ENCODE data around the gene ARHGAP23.

The ARHGAP23 gene

DNA sequence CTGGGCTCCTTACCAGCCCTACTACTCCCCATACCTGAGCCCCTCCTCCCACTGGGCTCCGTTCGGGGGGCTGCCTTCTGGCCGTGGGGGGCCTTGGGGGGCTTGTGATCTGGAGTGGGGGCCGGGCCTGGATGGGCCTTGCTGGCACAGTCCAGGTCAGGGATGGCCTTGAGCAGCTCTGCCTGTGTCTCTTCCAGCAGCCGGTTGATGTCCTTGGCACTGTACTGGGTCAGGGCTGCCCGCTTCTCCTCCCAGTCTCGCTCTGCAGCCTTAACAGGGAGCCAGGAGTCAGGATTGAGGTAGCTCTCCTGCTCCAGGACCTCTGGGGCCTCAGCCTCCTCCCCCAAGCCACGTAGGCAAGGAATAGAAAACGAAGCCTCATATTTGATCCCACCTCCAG, 122.9 kb downstream of the ARHGAP23 start:
- no peak for TF ChIP-seq FOXP2 (optimal IDR thresholded peaks at IDR 0.05; ENCODE audit: borderline replicate concordance, extremely low read depth, extremely low read length, insufficient read depth)
- TF ChIP-seq, protein P1, sequence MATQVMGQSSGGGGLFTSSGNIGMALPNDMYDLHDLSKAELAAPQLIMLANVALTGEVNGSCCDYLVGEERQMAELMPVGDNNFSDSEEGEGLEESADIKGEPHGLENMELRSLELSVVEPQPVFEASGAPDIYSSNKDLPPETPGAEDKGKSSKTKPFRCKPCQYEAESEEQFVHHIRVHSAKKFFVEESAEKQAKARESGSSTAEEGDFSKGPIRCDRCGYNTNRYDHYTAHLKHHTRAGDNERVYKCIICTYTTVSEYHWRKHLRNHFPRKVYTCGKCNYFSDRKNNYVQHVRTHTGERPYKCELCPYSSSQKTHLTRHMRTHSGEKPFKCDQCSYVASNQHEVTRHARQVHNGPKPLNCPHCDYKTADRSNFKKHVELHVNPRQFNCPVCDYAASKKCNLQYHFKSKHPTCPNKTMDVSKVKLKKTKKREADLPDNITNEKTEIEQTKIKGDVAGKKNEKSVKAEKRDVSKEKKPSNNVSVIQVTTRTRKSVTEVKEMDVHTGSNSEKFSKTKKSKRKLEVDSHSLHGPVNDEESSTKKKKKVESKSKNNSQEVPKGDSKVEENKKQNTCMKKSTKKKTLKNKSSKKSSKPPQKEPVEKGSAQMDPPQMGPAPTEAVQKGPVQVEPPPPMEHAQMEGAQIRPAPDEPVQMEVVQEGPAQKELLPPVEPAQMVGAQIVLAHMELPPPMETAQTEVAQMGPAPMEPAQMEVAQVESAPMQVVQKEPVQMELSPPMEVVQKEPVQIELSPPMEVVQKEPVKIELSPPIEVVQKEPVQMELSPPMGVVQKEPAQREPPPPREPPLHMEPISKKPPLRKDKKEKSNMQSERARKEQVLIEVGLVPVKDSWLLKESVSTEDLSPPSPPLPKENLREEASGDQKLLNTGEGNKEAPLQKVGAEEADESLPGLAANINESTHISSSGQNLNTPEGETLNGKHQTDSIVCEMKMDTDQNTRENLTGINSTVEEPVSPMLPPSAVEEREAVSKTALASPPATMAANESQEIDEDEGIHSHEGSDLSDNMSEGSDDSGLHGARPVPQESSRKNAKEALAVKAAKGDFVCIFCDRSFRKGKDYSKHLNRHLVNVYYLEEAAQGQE (IDR thresholded peaks at IDR 0.05; ENCODE audit: insufficient read depth in 1 of 2, low read depth in 2 of 2, low read length in 2 of 2) = no peak
- TF ChIP-seq POLR2AphosphoS5 (IDR thresholded peaks at IDR 0.05; ENCODE audit: low read depth, low read length) = no peak
- TF ChIP-seq TAF1 (IDR thresholded peaks at IDR 0.05; ENCODE audit: borderline replicate concordance, insufficient read depth, low read length) = no peak
- TF ChIP-seq SIN3A (IDR thresholded peaks at IDR 0.05; ENCODE audit: borderline replicate concordance, insufficient read depth, low read length) = no peak

DNA sequence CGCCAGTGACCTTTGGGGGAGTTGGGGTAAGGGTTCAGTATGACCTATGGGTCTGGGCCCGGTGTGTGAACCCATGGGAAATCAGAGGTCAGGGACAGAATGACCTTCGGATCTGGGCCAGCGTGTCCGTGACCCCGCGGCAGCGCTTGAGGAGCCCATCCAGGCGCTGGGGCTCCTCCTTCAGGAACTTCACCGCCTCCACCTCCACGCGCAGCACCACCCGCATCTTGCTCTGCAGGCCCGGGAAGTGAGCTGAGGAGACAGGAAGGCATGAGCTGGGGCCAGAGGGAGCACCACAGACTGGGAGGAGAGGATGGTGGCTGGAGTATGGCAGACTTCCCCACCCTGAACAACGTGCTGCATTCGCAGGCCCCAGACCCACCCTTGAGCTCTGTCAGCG, 124.1 kb downstream of the ARHGAP23 start:
- TF ChIP-seq FOXP2 (optimal IDR thresholded peaks at IDR 0.05; ENCODE audit: borderline replicate concordance, extremely low read depth, extremely low read length, insufficient read depth) (no peak), SIN3A (IDR thresholded peaks at IDR 0.05; ENCODE audit: borderline replicate concordance, insufficient read depth, low read length) (no peak), POLR2AphosphoS5 (IDR thresholded peaks at IDR 0.05; ENCODE audit: low read depth, low read length) (no peak), TAF1 (IDR thresholded peaks at IDR 0.05; ENCODE audit: borderline replicate concordance, insufficient read depth, low read length) (no peak)
- TF ChIP-seq, protein P1 (IDR thresholded peaks at IDR 0.05; ENCODE audit: insufficient read depth in 1 of 2, low read depth in 2 of 2, low read length in 2 of 2) = no peak

DNA sequence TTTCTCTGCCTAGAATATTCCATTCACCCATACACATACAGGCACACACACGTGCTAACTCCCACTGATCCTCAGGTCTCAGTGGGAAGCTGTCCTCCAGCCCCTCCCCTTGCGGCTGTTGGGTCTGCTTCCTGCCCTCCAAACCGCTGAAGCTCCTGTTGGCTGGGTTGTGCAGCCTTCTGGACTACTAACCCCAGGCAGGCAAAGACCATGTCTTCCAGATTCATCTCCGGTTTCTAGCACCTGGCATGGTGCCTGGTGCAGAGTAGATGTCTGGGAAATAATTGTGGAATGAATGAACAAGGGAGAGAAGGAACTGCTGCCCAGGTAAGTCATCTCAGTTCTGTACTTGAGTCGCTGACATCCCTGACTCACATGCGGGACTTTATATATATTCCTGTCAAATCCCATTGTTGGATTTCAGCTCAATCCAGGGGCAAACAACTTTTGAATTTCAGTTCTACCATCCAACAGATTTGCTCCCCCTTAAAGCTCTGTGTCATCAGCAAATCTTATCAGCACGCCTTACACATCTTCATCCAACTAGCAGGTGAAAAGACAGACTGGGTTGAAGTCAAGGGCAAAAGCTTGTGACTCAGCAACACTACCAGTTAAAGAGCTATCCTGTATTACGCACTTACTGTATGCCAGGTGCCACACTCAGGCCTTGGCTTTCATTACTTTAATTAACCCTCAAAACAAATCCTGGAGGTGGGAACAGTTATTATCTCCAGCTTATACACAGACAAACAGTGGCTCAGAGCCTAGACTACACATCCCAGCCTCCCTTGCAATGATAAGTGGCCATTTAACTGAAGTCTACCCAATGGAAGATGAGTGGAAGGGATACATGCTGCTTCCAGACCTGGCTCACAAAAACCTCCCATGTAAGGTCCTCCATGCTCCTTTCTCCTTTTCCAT, 126.4 kb downstream of the ARHGAP23 start:
- TF ChIP-seq, protein P1 (IDR thresholded peaks at IDR 0.05; ENCODE audit: insufficient read depth in 1 of 2, low read depth in 2 of 2, low read length in 2 of 2) = 0 out of 4 replicates have a peak, but pooled peaks of 1 of the 2 experiments have one; percentile 20
- TF ChIP-seq POLR2AphosphoS5 (IDR thresholded peaks at IDR 0.05; ENCODE audit: low read depth, low read length) (no peak), TAF1 (IDR thresholded peaks at IDR 0.05; ENCODE audit: borderline replicate concordance, insufficient read depth, low read length) (no peak)

DNA sequence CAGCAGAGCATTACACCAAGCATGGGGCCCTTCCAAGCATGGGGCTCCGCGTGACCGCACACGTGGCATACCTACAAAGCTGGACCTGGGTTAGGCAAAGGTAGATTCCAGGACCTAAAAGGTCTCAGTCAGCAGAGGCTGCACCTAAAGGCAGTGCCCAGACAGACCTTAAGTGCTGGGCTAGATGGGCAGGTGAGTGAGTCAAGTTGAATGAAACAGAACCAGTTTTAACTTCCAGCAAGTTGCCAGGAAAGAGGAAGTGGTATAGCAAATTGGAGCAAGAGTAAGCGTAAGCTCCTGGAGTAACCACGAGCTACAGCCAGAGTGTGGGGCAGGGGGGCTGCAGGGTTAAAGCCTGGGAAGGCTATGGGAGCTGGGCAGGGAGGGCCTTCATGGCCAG, 128.0 kb downstream of the ARHGAP23 start:
- TF ChIP-seq POLR2AphosphoS5 (IDR thresholded peaks at IDR 0.05; ENCODE audit: low read depth, low read length) (no peak), SIN3A (IDR thresholded peaks at IDR 0.05; ENCODE audit: borderline replicate concordance, insufficient read depth, low read length) (no peak), FOXP2 (optimal IDR thresholded peaks at IDR 0.05; ENCODE audit: borderline replicate concordance, extremely low read depth, extremely low read length, insufficient read depth) (no peak), TAF1 (IDR thresholded peaks at IDR 0.05; ENCODE audit: borderline replicate concordance, insufficient read depth, low read length) (no peak)
- TF ChIP-seq, protein P1 (IDR thresholded peaks at IDR 0.05; ENCODE audit: insufficient read depth in 1 of 2, low read depth in 2 of 2, low read length in 2 of 2) = no peak
